Activated CD4-positive, CD25-positive, alpha-beta regulatory T cell treated with anti-CD3 and anti-CD28 coated beads, Interleukin-2, amount 50 U/mL, for 24 hours (primary cell): ENCODE results near the gene CNP.
A peak's percentile ranks its signal among the peaks of the same experiment; 100 is the strongest.

ENCODE experiments used
- ATAC-seq, 2 donors: fragments of 150-1000 bp; cut with Tn5 transposase; one replicate each; pipeline ENCODE4 v1.10.0; 2021; ENCODE audit warnings: mild to moderate bottlenecking in 1 of 2, moderate library complexity in 1 of 2

The CNP gene

DNA sequence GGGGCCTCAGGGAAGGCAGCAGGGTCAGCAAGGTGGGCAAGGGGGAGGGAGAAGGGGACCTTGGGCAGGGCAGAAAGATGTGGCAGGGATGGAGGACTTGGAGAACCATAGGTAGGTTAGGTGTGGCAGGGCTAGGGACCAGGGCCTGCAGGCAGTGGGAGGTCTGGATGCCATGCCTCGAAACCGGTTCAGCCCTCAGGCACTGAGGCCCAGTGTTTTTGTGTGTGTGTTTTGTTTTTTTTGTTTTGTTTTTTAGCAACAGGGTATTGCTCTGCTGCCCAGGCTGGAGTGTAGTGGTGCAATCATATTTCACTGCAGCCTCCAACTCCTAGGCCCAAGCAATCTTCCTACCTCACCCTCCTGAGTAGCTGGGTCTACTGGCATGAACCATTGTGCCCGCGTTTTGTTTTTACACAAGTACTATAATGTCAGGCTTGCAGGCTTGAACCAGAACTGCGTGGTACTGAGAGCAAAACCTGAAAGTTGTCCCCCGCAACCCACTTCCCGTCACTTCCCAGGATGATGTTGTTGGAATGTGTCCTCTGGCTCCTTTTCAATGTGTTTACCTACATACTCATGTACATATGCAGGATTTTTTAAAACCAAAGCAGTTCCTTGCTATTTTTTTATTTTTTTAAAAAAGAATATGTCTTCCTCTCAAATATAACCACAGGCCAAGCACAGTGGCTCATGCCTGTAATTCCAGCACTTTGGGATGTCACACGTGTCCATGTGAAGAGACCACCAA, 23.8 kb upstream of the CNP start:
- ATAC-seq = no peak

DNA sequence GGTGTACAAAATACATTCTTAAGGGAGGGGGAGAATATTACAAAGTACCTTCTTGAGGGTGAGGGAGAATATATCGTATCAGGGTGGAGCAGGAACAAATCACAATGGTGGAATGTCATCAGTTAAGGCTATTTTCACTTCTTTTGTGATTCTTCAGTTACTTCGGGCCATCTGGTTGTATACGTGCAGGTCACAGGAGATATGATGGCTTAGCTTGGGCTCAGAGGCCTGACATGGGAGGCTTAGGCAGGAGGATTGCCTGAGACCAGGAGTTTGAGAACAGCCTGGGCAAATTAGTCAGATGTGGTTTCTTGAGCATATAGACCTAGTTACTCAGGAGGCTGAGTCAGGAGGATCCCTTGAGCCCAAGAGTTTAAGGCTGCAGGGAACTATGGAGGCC, 23.1 kb upstream of the CNP start:
- no peak for ATAC-seq

DNA sequence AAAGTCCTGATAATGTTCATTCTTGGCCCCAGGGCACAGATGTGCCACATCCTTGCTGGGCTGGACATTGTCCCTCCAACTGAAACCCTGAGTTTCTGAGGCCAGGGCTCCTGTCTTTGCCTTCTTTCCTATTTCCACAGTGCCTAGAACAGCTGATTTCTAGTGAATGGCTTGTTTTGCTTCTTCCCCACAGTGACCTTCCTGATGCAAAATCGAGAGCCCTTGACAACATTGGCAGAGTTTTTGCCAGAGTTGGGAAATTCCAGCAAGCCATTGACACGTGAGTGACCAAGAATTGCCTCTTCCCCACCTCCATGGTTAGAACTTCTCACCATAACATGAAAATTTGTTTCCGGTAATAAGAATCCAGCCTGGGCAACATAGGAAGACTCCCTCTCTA, 21.7 kb upstream of the CNP start:
- ATAC-seq = no peak

DNA sequence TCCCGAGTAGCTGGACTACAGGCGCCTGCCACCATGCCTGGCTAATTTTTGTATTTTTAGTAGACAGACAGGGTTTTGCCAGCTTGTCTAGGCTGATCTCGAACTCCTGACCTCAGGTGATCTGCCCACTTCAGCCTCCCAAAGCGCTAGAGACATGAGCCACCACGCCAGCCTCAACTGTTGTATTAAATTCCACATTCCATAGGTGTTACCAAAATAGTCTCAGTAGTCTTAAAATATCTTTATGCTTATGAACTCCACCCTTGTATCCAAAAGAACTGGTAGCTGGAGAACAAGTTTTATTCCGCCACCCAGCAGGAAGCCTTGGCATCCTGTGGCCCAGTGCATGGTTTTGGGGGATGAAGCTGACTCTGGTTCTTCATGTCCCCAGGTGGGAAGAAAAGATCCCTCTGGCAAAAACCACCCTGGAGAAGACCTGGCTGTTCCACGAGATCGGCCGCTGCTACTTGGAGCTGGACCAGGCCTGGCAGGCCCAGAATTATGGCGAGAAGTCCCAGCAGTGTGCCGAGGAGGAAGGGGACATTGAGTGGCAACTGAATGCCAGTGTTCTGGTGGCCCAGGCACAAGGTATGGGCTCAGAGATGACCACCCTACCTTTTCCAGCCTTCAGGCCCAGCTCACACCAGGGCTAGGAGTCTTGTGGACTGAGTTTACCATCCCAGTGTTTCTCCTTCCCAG, 17.7 kb upstream of the CNP start:
- ATAC-seq = no peak

DNA sequence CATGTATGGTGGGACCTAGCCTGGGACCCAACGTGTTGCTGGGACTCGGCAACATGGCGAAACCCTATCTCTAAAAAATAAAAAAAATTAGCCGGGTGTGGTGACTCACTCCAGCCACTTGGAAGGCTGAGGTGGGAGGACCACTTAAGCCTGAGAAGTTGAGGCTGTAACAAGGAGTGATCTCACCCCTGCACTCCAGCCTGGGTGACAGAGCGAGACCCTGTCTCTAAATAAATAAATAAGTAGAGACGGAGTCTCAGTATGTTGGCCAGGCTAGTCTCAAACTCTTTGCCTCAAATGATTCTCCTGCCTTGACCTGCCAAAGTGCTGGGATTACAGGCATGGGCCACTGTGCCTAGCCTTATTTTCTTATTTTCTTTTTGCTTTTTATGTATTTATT, 10.1 kb upstream of the CNP start:
- ATAC-seq = no peak

DNA sequence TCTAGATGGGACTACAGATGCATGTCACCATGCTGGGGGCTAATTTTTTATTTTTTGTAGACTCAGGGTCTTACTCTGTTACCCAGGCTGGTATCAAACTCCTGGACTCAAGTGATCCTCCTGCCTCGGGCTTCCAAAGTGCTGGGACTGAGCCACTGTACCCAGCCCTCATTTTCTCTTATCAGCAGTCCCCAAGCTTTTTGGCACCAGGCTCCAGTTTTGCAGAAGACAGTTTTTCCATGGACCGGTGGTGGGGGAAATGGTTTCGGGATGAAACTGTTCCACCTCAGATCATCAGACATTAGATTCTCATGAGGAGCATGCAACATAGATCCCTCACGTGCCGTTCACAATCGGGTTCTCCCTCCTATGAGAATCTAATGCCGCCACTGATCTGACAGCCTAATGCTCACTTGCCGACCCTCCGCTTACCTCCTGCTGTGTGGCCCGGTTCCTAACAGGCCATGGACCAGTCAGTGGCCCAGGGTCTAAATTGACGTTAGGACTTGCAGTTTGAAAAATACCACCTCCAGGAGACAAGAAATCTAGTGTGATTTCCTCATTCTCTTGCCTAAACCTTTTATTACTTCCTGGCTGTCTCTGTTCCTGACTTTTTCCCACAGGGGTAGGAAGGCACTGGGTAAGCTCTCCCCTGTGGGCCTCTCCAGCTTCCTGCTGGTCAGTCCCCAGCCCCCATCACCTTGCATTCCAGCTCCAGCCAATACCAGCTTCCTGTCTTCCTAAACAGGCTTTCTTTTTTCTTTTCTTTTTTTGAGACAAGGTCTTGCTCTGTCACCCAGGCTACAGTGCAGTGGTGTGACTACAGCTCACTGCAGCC, 9.3 kb upstream of the CNP start:
- ATAC-seq = no peak

DNA sequence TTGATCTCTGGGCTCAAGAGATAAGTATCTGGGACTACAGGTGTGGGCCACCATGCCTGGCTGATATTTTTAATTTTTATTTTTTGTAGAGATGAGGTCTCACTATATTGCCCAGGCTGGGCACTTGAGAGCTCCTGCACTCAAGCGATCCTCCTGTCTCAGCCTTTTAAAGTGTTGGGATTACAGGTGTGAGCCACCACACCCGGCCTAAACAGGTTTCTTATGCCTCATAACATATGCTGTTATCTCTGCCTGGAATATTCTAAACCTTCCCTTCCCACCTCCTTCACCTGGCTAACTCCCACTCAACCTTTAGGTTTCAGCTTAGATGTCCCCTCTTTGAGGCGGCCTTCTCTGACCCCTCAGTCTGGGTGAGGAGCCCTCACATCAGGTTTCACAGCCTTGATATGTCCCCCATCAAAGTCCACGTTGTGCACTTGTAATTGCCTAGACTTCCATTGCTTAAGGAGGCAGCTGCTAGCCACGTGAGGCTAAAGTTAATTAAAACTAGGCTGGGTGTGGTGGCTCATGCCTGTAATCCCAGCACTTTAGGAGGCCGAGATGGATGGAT, 8.6 kb upstream of the CNP start:
- ATAC-seq = no peak

DNA sequence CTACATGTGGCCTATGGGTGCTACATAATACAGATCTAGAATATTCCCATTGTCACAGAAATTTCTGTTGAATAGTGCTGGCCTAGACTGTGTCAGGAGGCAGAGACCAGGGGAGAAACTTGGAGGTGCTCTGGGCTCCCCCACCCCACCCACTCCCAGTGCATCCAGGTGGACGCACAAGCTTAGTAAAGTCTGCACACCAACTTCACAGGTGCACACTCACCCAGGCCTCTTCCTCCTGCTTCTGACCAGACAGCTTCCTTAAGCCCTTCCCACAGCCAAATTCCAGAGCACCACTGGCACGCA, 7.6 kb upstream of the CNP start:
- no peak for ATAC-seq

DNA sequence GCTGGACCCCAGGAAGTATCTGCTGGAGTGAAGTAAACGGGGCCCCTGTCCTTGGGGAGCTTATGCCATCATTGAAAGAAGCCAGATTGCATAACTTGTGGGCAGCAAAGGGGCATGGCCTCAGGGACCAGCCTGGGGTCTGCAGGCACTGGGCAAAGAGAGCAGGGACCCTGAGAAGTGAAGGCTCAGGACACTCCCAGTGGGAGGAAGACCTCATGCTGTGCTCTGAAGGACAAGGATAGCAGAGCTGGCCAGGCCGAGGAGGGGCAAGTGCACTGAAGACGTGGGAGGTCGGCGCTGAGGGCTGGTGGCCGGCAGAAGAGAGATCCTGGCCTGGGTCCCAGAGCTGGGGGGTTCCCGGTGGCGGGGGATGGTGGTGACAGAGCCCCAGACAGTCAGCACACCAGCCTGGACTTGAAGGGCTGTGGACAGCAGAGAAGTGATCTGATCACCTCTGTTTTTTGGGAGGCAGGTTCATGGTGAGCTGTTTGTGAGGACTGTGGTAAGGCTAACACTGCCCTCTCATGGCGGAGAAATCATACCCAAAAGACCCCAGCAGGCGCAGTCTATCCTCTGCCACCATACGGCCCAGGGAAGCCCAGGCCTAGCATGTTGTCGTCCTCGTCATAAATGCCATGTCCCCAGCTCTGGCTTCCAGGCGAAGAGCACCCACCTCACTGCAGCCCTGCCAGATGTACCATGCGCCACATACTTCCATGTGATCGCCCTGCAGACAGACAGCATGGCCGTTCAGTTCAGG, 7.1 kb upstream of the CNP start:
- ATAC-seq = no peak

DNA sequence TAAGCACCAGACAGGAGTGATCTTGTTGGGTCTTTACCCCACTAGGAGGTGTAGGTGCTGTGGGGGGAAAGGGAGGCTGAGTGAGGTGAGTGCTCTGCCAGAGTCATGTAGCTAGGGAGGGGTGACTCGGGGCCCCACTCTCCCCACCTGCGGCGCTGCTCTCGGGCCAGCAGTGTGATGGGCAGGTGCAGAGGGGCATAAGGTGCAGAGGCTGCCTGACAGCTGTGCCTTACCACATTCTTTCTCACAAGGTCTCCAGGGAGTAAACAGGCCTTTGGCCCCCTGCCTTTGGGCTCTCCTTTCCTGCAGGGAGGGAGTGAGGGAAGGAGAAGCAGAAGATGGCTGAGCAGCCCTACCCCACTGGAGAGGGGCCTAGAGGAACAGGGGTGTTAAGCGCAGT, 4.5 kb upstream of the CNP start:
- no peak for ATAC-seq

DNA sequence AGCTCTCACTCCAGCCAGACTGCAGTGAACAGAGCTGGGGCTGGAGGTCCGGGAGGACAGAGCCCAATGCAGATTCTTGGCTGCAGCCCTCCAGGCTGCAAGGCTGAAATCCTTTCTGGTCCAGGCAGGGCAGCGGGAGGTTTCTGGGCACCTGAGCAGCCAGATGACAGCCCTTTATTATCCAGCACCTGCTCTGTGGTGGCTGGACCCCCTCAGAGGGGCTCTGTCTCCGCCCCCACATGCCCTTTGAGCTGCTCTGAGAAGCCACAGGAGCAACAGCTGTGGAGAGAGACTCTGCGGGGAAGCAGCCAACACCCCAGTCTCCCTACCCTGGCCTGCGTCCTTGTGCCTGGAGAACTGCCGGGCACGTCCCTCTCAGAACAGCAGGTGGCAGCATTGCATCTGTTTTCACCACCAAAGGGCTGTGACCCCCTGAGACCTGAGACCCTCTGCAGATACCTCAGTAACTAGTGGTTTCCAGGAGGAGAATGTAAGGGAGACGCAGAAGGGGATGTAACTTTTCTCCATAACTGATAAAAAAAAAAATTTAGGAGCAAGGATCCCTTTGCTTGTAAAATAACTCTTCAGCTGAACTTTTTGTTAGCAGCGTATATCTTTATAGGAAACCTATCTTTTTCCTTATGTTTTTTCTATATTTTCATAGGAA, 3.7 kb upstream of the CNP start:
- peak in 1 of 2 donors; percentile 17 for ATAC-seq

DNA sequence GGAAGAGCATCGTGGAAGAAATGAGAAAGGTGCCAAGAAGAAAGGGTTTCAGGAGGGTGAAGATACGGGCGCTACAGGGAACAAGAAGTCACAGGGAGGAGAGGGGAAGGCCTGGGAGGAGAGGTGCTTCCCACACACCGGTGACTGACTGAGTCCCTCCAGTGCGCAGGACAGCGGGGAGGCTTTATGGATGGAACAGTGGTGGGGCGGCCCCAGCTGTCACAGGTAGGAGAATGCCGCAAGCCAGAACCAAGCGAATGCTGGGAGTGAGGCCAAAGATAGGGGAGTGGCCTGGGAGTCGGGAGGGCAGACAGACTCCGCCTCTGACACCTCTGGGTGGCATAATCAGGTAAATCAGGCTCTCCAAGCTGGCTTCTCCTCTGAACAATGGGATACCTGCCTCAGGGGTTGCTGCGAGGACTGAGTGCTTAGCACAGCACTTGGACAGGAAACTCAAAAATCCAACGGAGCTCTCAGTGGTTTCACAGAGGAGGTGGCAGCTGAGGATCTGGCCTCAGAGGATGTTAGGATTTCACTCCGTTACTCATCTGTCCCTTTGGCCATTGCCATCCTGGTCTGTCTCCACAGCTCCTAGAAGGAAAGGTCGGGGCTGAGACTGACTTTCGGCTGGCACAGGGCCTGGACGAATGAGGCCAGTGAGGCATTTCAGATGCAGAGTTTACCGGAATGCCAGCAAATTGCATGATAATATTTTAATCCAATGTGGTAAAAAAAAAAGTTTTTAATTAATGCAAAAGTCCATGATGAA, 717 bp upstream of the CNP start:
- peak; percentile 61 to 69 for ATAC-seq

DNA sequence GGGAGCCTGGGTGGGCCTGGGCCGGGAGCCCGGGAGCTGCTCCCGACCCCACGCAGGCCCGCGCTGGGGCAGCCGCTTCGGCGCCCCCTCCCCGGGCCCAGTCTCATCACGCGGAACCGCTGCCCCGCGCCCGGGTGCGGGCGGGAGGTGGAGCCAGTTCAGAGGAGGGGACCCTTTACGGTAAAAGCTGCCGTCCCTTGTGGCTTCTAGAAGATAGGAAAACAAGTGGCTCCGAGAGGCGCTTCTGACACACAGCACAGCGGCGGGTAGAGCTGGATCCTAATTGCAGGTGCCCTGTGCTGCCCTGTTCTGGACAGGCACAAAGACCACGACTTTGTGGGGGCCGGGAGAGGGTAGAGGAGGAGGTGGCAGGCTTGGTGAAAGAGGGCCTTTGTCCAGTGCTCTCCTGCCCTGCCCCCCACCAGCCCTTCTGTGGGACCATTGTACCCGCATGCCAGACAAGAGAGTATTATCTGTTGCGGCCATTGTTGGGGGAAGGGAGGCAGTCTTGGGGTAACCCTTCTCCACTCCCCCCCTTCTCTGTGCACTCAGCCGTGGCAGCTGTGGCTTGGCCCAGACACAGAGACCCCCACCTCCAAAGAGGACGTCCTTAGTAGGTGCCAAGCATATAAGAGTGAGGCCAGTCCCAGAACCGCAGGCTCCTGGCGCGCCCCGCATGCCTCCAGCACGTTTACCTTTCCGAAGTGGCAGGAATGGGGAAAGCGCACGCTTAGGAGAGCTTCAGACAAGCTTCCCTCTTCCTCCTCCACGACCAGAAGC, 736 bp downstream of the CNP start:
- ATAC-seq = peak; percentile 4 to 14

DNA sequence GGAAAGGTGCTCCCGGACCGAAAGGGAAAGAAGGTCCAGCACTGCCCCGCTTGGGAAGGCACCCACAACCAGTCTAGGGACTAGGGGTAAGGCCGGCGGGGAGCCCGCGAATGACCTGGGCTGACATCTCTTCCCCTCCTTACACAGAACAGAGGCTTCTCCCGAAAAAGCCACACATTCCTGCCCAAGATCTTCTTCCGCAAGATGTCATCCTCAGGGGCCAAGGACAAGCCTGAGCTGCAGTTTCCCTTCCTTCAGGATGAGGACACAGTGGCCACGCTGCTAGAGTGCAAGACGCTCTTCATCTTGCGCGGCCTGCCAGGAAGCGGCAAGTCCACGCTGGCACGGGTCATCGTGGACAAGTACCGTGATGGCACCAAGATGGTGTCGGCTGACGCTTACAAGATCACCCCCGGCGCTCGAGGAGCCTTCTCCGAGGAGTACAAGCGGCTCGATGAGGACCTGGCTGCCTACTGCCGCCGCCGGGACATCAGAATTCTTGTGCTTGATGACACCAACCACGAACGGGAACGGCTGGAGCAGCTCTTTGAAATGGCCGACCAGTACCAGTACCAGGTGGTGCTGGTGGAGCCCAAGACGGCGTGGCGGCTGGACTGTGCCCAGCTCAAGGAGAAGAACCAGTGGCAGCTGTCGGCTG, 1.5 kb downstream of the CNP start:
- ATAC-seq = no peak

DNA sequence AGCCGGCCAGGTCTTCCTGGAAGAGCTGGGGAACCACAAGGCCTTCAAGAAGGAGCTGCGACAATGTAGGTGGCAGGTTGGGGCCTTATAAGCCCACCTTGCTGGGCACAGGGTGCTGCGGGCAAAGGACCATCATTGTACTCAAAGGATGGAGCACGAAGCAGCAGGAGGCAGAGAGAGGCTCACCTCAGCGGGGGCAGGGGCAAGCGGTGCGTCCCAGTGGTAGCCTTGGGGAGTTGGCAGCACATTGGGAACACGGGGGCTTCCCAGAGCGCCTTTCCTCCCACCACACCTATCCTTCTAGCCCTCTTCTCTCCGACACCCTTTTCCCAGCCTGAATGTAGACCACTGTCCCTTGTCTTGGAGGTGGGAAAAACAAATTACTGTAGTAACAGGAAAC, 2.1 kb downstream of the CNP start:
- ATAC-seq = no peak

DNA sequence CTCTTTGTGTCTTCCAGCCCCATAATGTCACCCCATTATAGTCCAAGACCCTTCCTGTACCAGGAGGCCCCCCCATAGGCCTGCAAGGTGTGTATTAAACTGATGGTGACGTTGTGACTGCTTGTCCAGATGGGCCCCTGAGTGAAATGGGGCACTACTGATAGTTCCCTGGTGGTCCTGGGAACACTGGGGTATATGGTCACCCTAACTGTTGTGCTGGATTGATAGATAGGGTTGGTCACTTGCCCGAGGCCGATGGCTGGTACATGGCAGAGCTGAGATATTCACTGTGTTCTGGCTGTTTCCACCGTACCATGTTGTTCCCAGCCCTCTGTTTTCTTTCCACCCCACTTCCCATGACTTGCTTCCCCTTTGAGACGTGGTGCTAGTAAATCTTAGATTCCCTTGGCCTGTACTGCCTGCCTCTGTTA, 4.3 kb downstream of the CNP start:
- ATAC-seq = no peak

DNA sequence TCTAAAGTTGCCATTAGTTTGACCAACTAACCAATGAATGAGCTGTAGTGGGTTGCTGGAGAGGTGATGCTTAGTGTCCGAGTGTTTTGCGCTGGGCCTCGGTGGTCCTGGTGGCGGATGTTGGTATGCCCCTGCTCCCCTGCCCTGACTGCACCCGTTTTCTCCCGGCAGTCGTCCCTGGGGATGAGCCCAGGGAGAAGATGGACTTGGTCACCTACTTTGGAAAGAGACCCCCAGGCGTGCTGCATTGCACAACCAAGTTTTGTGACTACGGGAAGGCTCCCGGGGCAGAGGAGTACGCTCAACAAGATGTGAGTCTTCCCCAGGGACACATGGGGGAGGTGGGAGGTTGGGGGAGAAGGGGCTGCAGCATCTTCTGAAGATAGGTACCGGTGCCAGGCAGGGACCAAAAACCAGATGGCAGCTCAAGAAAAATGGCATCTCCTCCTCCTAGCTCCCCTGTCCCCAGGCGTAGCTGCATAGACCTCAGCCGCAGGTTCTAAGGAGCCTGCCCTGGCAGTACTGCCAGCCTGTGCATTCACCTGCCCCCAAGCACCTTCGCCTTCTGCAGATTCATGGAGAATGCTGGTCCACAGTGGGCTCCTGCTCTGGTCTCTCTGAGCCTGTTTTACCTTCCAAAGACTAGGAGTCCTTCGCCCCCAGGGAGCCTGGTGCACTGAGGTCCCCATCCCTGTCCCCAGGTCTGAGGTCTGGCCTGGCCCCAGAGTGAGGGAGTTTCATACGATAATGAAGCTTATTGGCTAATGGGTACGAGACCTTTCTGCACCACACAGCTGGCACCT, 5.3 kb downstream of the CNP start:
- no peak for ATAC-seq

DNA sequence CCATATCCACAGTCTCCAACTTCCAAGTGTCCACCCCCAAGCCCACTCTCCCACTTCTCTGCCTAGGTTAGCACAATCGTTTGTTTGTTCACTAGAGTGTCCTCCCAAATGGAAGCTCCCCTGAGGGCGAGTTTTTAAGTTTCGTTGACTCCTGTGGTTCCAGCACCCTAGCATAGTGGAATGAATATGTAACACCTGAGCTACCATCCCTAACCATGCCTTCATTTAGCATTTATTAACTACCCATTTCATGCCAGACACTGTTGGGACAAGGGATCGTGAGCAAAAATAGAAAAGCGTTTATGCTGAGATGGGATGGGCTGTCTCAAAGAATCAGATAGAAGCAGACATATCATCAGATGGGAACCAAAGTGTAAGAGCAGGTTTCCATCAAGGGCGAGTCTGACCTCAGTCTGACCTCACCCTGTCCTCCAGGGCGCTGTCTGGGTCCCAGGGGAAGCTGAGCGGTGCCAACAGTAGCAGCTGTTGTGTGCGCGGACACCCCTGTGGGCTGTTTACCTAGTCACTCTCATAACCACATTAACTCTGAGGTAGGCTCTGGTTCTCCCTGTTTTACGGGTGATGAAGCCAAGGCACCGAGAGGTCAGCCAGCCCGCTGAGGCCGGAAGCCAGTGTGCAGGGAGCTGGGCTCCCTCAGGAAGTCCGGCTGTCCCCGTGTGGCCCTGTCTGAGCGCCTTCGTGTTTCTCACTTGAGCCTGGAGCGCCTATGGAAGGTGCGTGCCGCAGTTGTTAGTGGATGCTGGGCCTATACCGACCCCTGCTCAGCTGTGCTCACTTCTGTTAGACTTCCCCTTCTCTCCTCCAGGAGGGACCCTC, 6.2 kb downstream of the CNP start:
- ATAC-seq = peak in 1 of 2 donors; percentile 31
